Measurements from ENCODE around the gene TRDMT1.

Gene TRDMT1

DNA sequence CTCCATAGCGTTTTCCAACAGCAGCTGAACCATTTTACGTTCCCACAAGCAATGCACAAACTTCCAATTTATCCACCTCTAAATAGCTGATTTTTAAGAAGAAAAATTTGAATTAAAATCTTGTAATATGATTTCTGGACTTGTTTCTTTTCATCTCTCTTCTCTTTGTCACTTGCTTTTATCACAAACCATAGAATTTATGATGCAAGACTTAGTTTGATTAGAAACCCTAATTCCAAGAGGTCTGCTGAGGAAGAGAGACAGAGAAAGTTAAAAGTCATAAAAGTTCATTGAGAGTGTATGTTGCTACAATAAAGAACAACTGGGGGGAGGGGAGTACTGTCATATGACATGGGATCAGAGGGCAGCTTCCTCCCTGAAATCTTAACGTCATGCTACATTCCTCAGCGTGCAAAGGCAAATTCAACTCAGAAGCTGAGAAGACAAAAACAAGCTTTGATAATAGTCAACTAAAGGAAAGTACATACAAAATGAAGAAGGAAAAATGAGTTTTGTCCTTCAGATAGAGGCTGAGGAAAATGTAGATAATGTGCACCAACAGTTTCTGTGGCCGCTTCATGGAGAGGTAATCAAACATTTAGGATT is 53.5 kb downstream of the TRDMT1 start:
- no CpG with 5 or more reads among the region's 5 CpGs for WGBS, 2 experiments (ENCODE audit: insufficient coverage in 2 of 2)
- H3K4me3 ChIP-seq (ENCODE audit: extremely low read depth, insufficient read depth, low read length, poor library complexity, severe bottlenecking), result no peak overlapping the region

DNA sequence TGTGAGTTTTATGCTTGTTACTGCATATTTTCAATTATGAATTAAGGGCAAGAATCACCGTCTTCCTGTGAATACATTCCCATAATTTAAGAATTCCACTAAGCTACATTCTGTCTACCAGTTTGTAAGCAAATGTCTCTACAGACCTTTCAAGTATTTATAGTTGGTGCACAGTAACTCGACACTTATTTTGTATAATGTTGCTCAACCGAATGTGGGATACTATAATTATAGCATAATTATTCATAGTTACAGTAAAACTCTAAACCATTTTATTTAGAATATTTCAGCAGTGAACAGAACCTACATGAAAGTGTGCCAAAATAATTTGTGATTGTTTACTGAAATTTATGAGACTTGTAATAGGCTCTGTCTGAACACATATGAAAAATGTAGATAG is 54.6 kb downstream of the TRDMT1 start:
- no peaks in the 10 kb centered on the region for H3K36me3 ChIP-seq (ENCODE audit: control insufficient read depth, insufficient read depth, low read length)
- H3K4me3 ChIP-seq (ENCODE audit: extremely low read depth, insufficient read depth, low read length, poor library complexity, severe bottlenecking), result no peak overlapping the region
- H3K27ac ChIP-seq (ENCODE audit: low read depth, low read length, severe bottlenecking), result no peak overlapping the region
- WGBS, 2 experiments (ENCODE audit: insufficient coverage in 2 of 2), result no CpG with 5 or more reads among the region's 3 CpGs
- H3K4me1 ChIP-seq (ENCODE audit: control insufficient read depth, insufficient read depth, low read length, poor library complexity, severe bottlenecking), result peaks cover 4% of the 10 kb centered on the region
- no peaks in the 10 kb centered on the region for H3K9me3 ChIP-seq (ENCODE audit: control insufficient read depth, low read length)

More for the DNA sequence above, 53.5 kb downstream of the TRDMT1 start:
- no peaks in the 10 kb centered on the region for H3K36me3 ChIP-seq (ENCODE audit: control insufficient read depth, insufficient read depth, low read length)
- no peaks in the 10 kb centered on the region for H3K9me3 ChIP-seq (ENCODE audit: control insufficient read depth, low read length)
- peaks cover 4% of the 10 kb centered on the region for H3K4me1 ChIP-seq (ENCODE audit: control insufficient read depth, insufficient read depth, low read length, poor library complexity, severe bottlenecking)
- peak overlapping the region; percentile 0 for H3K27ac ChIP-seq (ENCODE audit: low read depth, low read length, severe bottlenecking)

DNA sequence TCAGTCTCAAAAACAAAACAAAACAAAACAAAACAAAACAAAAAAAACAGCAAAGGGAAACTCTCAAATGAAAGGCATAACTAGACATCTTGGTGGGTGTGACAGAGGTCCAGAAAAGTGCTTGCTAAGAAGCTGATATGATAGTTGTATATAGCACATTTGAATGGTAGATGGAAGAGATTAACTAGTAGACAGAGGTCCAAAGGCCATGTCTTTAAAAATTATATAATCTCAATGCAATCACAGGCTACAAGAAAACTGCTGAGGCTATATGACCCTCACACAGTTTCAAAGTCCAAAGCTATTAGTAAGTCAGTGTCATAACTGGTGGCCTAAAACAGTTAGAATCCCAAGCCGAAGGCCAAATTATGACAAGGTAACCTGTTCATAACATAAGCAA is 56.2 kb downstream of the TRDMT1 start:
- no peaks in the 10 kb centered on the region for H3K36me3 ChIP-seq (ENCODE audit: control insufficient read depth, insufficient read depth, low read length)
- 100% methylated on average over 1 of the region's 1 CpG; no CpG with 5 or more reads in 1 of the 2 experiments for WGBS, 2 experiments (ENCODE audit: insufficient coverage in 2 of 2)
- H3K27ac ChIP-seq (ENCODE audit: low read depth, low read length, severe bottlenecking), result no peak overlapping the region

DNA sequence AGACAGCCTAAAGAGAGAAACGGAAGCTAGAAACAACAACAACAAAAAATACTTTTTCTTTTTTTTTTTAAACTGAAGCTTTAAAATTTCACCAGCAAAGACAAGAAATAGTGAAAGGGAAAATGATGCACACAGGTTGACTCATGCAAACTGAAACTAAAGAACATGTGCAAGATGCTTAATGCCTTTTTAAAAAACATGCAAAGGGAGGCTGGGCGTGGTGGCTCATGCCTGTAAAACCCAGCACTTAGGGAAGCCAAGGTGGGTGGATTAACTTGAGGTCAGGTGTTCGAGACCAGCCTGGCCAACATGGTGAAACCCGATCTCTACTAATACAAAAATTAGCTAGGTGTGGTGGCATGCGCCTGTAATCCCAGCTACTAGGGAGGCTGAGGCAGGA is 56.7 kb downstream of the TRDMT1 start:
- 87 to 100% methylated on average over 3 of the region's 5 CpGs for WGBS, 2 experiments (ENCODE audit: insufficient coverage in 2 of 2)

More for the DNA sequence above, 56.2 kb downstream of the TRDMT1 start:
- no peak overlapping the region for H3K4me3 ChIP-seq (ENCODE audit: extremely low read depth, insufficient read depth, low read length, poor library complexity, severe bottlenecking)
- no peaks in the 10 kb centered on the region for H3K9me3 ChIP-seq (ENCODE audit: control insufficient read depth, low read length)
- H3K4me1 ChIP-seq (ENCODE audit: control insufficient read depth, insufficient read depth, low read length, poor library complexity, severe bottlenecking), result peaks cover 4% of the 10 kb centered on the region

DNA sequence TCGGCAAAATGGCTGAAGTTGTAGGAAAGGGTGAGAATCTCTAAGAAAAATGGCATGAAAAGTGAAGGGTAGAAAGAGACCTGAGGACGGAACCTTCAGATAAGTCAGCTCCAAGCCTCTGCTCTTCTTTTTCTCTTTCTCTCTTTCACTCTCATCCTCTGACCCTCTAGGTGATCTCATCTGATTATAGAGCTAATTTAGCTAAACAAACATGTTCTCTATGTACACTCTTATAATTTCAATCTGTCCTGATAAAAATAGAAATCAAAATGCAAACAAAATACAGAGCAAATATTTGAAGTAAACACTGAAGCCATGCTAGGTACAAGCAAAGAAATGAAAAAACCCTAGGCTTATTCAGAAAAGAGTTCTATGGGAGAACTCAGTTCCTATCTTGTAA is 57.4 kb downstream of the TRDMT1 start:
- H3K9me3 ChIP-seq (ENCODE audit: control insufficient read depth, low read length), result no peaks in the 10 kb centered on the region
- H3K36me3 ChIP-seq (ENCODE audit: control insufficient read depth, insufficient read depth, low read length), result no peaks in the 10 kb centered on the region
- peaks cover 4% of the 10 kb centered on the region for H3K4me1 ChIP-seq (ENCODE audit: control insufficient read depth, insufficient read depth, low read length, poor library complexity, severe bottlenecking)
- H3K4me3 ChIP-seq (ENCODE audit: extremely low read depth, insufficient read depth, low read length, poor library complexity, severe bottlenecking), result no peak overlapping the region
- 83 to 100% methylated on average over 1 of the region's 2 CpGs for WGBS, 2 experiments (ENCODE audit: insufficient coverage in 2 of 2)
- H3K27ac ChIP-seq (ENCODE audit: low read depth, low read length, severe bottlenecking), result no peak overlapping the region

More for the DNA sequence above, 56.7 kb downstream of the TRDMT1 start:
- H3K4me1 ChIP-seq (ENCODE audit: control insufficient read depth, insufficient read depth, low read length, poor library complexity, severe bottlenecking), result peaks cover 4% of the 10 kb centered on the region
- no peak overlapping the region for H3K27ac ChIP-seq (ENCODE audit: low read depth, low read length, severe bottlenecking)
- no peaks in the 10 kb centered on the region for H3K36me3 ChIP-seq (ENCODE audit: control insufficient read depth, insufficient read depth, low read length)
- H3K4me3 ChIP-seq (ENCODE audit: extremely low read depth, insufficient read depth, low read length, poor library complexity, severe bottlenecking), result no peak overlapping the region
- H3K9me3 ChIP-seq (ENCODE audit: control insufficient read depth, low read length), result no peaks in the 10 kb centered on the region

DNA sequence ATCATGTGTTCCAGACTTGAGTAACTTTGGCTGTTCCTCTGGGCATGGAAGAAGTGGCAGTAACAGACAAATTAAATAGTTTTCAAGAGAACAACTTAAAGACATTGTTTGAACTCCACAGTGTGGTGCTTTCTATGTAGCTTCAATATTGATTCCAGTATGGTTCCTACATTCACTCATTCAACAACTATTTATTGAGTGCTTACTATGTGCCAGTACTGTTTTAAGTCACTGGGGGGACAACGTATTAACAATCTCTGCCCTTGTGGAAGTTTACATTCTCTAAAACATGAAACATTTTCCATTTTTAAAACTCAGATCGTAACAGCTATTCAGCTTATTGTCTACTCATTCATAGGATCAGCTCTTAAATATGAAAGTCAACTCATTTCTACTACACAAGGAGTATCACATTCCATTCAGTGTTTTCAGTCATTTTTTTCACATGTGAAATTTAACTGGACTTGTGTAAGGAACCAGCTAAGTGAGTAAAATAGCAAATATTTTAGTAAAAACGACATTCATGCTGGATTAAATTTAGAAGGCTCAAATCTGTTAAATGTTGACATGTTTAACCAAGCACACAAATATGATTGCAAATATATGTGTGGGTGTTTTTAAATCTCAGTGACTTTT is 58.3 kb downstream of the TRDMT1 start:
- Histone ChIP-seq H3K4me1 (ENCODE audit: control insufficient read depth, insufficient read depth, low read length, poor library complexity, severe bottlenecking) (peaks cover 3% of the 10 kb centered on the region), H3K27ac (ENCODE audit: low read depth, low read length, severe bottlenecking) (no peak overlapping the region), H3K4me3 (ENCODE audit: extremely low read depth, insufficient read depth, low read length, poor library complexity, severe bottlenecking) (no peak overlapping the region), H3K9me3 (ENCODE audit: control insufficient read depth, low read length) (no peaks in the 10 kb centered on the region), H3K36me3 (ENCODE audit: control insufficient read depth, insufficient read depth, low read length) (no peaks in the 10 kb centered on the region)
- WGBS, 2 experiments (ENCODE audit: insufficient coverage in 2 of 2), result 93 to 94% methylated on average over 2 of the region's 3 CpGs

DNA sequence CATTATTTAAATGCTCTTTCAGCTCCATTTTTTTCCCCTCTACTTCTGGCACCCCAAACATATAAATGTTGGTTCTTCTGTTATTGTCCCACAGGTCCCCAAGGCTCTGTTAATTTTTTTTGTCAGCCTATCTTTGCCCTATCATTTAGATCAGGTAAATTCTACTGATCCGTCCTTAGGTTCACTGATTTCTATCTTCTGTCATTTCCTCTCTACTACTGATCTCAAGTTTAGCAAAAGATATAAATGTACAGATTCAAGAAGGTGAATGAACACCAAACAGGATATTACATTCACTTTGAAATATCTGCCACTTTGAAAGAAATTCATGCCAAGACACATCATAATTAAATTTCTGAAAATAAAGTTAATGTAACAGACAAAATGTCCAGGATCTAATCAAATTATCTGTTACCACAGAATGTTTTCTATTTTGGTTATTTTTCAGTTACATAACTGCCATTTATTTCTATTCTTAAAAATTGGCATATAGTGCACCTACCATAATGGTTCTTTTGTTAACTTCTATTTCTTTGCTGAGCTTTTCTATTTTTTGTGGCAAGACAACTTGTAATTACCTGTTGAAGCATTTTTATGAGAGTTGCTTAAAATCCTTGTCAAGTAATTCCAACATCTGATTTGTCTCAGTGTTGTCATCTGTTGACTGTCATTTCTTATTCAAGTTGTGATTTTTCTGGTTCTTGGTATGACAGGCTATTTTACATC is 59.8 kb downstream of the TRDMT1 start:
- no peaks in the 10 kb centered on the region for H3K9me3 ChIP-seq (ENCODE audit: control insufficient read depth, low read length)
- no peak overlapping the region for H3K27ac ChIP-seq (ENCODE audit: low read depth, low read length, severe bottlenecking)
- H3K4me3 ChIP-seq (ENCODE audit: extremely low read depth, insufficient read depth, low read length, poor library complexity, severe bottlenecking), result no peak overlapping the region
- H3K36me3 ChIP-seq (ENCODE audit: control insufficient read depth, insufficient read depth, low read length), result no peaks in the 10 kb centered on the region
- no peaks in the 10 kb centered on the region for H3K4me1 ChIP-seq (ENCODE audit: control insufficient read depth, insufficient read depth, low read length, poor library complexity, severe bottlenecking)
- WGBS, 2 experiments (ENCODE audit: insufficient coverage in 2 of 2), result no CpG with 5 or more reads among the region's 1 CpG

DNA sequence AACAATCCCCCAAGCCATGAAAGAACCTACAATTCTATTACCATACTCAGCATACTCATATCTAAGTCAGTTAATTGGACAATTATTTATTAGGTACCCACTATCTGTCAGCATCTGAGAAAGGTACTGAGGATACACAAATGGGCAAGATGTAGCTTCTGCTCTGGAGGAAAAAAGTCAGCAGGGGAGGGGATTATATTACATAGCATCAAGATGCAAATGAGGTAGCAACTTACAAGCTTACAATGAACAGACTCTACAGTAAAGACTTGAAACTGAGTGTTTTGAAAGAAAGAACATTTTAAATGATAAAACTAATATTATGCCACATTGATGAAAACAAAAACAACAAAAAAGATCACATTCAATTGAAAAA is 61.1 kb downstream of the TRDMT1 start:
- Histone ChIP-seq H3K4me3 (ENCODE audit: extremely low read depth, insufficient read depth, low read length, poor library complexity, severe bottlenecking) (no peak overlapping the region), H3K4me1 (ENCODE audit: control insufficient read depth, insufficient read depth, low read length, poor library complexity, severe bottlenecking) (no peaks in the 10 kb centered on the region), H3K9me3 (ENCODE audit: control insufficient read depth, low read length) (no peaks in the 10 kb centered on the region), H3K36me3 (ENCODE audit: control insufficient read depth, insufficient read depth, low read length) (no peaks in the 10 kb centered on the region), H3K27ac (ENCODE audit: low read depth, low read length, severe bottlenecking) (no peak overlapping the region)

DNA sequence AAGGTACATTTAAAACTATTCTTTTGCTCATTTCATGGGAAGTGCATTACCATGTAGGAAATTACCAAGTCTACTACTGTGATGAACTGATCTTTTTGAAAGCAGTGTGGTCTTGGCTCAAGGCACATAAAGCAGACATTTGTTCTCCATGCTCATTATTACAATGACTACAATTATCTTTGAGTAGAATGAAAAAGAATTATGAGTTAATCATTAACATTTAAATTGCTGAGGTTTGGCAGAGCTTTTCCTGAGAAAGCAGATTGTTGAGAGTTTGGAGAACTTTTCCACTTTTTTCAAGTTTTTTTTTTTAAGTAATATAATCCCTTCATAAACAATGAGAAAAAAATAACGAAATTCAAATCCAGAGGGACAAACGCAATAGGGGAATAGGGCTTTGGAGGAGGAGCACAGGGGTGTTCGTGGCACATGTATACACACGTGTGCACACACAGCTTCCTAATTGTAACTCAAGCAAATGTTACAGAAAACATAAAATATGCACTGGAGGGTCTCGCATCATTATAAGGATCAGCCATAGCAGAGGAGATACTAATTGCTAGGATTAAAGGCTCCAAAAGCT is 62.9 kb downstream of the TRDMT1 start:
- Histone ChIP-seq H3K36me3 (ENCODE audit: control insufficient read depth, insufficient read depth, low read length) (no peaks in the 10 kb centered on the region), H3K9me3 (ENCODE audit: control insufficient read depth, low read length) (no peaks in the 10 kb centered on the region), H3K27ac (ENCODE audit: low read depth, low read length, severe bottlenecking) (no peak overlapping the region), H3K4me1 (ENCODE audit: control insufficient read depth, insufficient read depth, low read length, poor library complexity, severe bottlenecking) (no peaks in the 10 kb centered on the region), H3K4me3 (ENCODE audit: extremely low read depth, insufficient read depth, low read length, poor library complexity, severe bottlenecking) (no peak overlapping the region)
- 100% methylated on average over 1 of the region's 5 CpGs for WGBS, 2 experiments (ENCODE audit: insufficient coverage in 2 of 2)

DNA sequence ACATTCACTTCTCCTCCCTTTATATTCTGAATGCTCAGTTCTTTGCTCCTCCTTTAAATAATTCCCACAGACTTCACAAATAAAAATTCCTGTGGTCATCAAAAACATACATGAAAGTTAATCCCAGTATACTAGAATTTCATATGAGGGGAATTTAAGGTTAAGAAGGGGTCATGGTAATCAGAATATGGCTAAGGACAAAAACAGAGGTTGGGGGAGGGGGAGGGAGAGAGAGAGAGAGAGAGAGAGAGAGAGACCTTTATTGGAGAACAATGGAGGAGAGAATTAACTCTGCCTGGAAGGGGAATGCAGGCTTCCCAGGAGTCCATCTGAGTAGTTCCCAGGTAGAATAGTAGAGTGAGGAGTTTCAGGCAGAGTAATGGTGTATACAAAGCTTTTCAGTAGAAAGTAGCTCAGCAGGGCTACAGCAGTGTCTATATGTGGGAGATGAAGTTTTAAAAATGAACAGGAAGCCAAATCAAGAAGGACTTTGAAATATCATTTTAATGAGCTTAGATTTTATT is 66.7 kb downstream of the TRDMT1 start:
- Histone ChIP-seq H3K4me3 (ENCODE audit: extremely low read depth, insufficient read depth, low read length, poor library complexity, severe bottlenecking) (no peak overlapping the region), H3K36me3 (ENCODE audit: control insufficient read depth, insufficient read depth, low read length) (no peaks in the 10 kb centered on the region)

More for the DNA sequence above, 66.7 kb downstream of the TRDMT1 start:
- Histone ChIP-seq H3K4me1 (ENCODE audit: control insufficient read depth, insufficient read depth, low read length, poor library complexity, severe bottlenecking) (no peaks in the 10 kb centered on the region), H3K27ac (ENCODE audit: low read depth, low read length, severe bottlenecking) (no peak overlapping the region), H3K9me3 (ENCODE audit: control insufficient read depth, low read length) (no peaks in the 10 kb centered on the region)

Data from mesodermal cell (in vitro differentiated cells).